Fibroblast of lung (primary cell): ENCODE results near the gene SEL1L2. TPM values are rescaled to one million over a fixed set of nuclear protein-coding genes. Genes with fewer than 3 reads are reported as not detected.

ENCODE experiments used
- DNase-seq, 2 donors: peaks; one replicate each; pipeline versions ENCODE4 v3.0.0 to v3.0.0-alpha.2; 2010; ENCODE audit warnings: low read depth in 2 of 2
- H2AFZ ChIP-seq: 2 replicates; pipeline ENCODE4 v1.5.1; 2012; ENCODE audit warnings: low read length, control low read depth, inconsistent platforms
- H3K27ac ChIP-seq: 2 replicates; pipeline ENCODE4 v1.5.1; 2011; ENCODE audit warnings: low read length, control low read depth; ENCODE audit not compliant: insufficient read depth
- H3K27me3 ChIP-seq: 2 replicates; pipeline ENCODE4 v1.5.1; 2011; ENCODE audit warnings: mild to moderate bottlenecking, low read length; ENCODE audit not compliant: control insufficient read depth, insufficient read depth
- H3K36me3 ChIP-seq: 2 replicates; pipeline ENCODE4 v1.5.1; 2011; ENCODE audit warnings: low read length; ENCODE audit not compliant: control insufficient read depth, insufficient read depth
- H3K4me1 ChIP-seq: 2 replicates; pipeline ENCODE4 v1.5.1; 2011; ENCODE audit warnings: low read length; ENCODE audit not compliant: control insufficient read depth, insufficient read depth; ENCODE audit errors: extremely low read depth
- H3K4me2 ChIP-seq: 2 replicates; pipeline ENCODE4 v1.5.1; 2011; ENCODE audit warnings: low read length, control low read depth; ENCODE audit not compliant: insufficient read depth; ENCODE audit errors: extremely low read depth
- H3K4me3 ChIP-seq, 4 experiments: fragments of 200-600 bp in 1 of 4; sonication (generic) in 1 of 4; replicated peaks in 1 of 4; 2 replicates each; pipeline ENCODE4 v1.5.1; 2011 to 2016; ENCODE audit warnings: low read length in 4 of 4, low read depth in 3 of 4, mild to moderate bottlenecking in 3 of 4, control low read depth in 2 of 4, inconsistent platforms in 1 of 4, mixed read lengths in 1 of 4; ENCODE audit not compliant: insufficient read depth in 1 of 4; ENCODE audit errors: control extremely low read depth in 1 of 4
- H3K79me2 ChIP-seq: 2 replicates; pipeline ENCODE4 v1.5.1; 2012; ENCODE audit warnings: mild to moderate bottlenecking, low read length, inconsistent platforms; ENCODE audit not compliant: control insufficient read depth, insufficient read depth
- H3K9ac ChIP-seq: 2 replicates; pipeline ENCODE4 v1.5.1; 2011; ENCODE audit warnings: mild to moderate bottlenecking, low read length, control low read depth; ENCODE audit not compliant: insufficient read depth
- H3K9me3 ChIP-seq: 2 replicates; pipeline ENCODE4 v1.5.1; 2012; ENCODE audit warnings: low read depth, low read length; ENCODE audit not compliant: control insufficient read depth, insufficient read depth
- H4K20me1 ChIP-seq: 2 replicates; pipeline ENCODE4 v1.5.1; 2011; ENCODE audit warnings: low read length; ENCODE audit not compliant: control insufficient read depth, insufficient read depth; ENCODE audit errors: extremely low read depth
- EZH2 ChIP-seq: IDR thresholded peaks from 2 replicates; pipeline ENCODE4 v1.5.1; 2012; ENCODE audit warnings: low read length, control low read depth, mild to moderate bottlenecking; ENCODE audit errors: missing control alignments
- polyA plus RNA-seq, 2 donors: library from polyadenylated mRNA; depleted of rRNA in 1 of 2; stranded (reverse) in 1 of 2; unstranded in 1 of 2; fragments of >200 nt; gene quantifications; 2 replicates each; pipeline ENCODE4 v1.2.1, GENCODE V29; 2011 to 2012; ENCODE audit warnings: missing spikeins in 1 of 2
- total RNA-seq: library from RNA; depleted of rRNA; stranded (reverse); fragments of >200 nt; gene quantifications from 2 replicates; pipeline ENCODE4 v1.2.1, GENCODE V29; 2014
- TF ChIP-seq, protein P1 (sequence below), 2 donors: IDR thresholded peaks in 1 of 2; conservative IDR thresholded peaks in 1 of 2; 1 replicate in 1 of 2; 2 replicates in 1 of 2; pipeline ENCODE4 v1.5.1; 2011 to 2012; ENCODE audit warnings: low read length in 2 of 2, control low read depth in 1 of 2, inconsistent platforms in 1 of 2, low read depth in 1 of 2, mild to moderate bottlenecking in 1 of 2

SEL1L2 gene
- total and polyA plus RNA-seq, 2 donors (not counting 1 experiment from before 2014, with no cell fraction given), result not detected

DNA sequence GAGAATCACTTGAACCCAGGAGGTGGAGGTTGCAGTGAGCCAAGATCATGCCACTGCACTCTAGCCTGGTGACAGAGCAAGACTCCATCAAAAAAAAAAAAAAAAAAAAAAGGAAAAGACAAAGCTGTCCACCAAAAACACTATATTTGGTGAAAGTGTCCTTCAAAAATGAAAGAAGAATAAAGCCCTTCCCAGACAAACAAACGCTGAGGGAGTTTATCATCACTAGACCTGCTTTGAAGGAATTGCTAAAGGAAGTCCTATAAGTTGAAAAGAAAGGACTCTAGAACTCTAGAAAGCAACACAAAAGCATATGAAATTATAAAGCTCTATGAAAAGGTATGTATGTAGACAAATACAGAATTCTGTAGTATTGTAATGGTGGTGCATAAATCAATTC, 98.8 kb downstream of the SEL1L2 start:
- H2AFZ ChIP-seq, result no peak overlapping the region
- no peak for TF ChIP-seq EZH2
- TF ChIP-seq, protein P1, sequence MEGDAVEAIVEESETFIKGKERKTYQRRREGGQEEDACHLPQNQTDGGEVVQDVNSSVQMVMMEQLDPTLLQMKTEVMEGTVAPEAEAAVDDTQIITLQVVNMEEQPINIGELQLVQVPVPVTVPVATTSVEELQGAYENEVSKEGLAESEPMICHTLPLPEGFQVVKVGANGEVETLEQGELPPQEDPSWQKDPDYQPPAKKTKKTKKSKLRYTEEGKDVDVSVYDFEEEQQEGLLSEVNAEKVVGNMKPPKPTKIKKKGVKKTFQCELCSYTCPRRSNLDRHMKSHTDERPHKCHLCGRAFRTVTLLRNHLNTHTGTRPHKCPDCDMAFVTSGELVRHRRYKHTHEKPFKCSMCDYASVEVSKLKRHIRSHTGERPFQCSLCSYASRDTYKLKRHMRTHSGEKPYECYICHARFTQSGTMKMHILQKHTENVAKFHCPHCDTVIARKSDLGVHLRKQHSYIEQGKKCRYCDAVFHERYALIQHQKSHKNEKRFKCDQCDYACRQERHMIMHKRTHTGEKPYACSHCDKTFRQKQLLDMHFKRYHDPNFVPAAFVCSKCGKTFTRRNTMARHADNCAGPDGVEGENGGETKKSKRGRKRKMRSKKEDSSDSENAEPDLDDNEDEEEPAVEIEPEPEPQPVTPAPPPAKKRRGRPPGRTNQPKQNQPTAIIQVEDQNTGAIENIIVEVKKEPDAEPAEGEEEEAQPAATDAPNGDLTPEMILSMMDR (conservative IDR thresholded peaks at IDR 0.05 in 1 of 2, IDR thresholded peaks at IDR 0.05 in 1 of 2; ENCODE audit: low read depth in 1 of 2, low read length in 2 of 2), result no peak
- DNase-seq, result no peak
- no peaks in the 10 kb centered on the region for H3K79me2 ChIP-seq
- H3K4me3 ChIP-seq, result no peak overlapping the region
- no peaks in the 10 kb centered on the region for H4K20me1 ChIP-seq
- H3K4me2 ChIP-seq, result no peak overlapping the region
- H3K9ac ChIP-seq, result no peak overlapping the region
- no peaks in the 10 kb centered on the region for H3K36me3 ChIP-seq
- H3K4me1 ChIP-seq, result no peaks in the 10 kb centered on the region
- H3K9me3 ChIP-seq, result no peaks in the 10 kb centered on the region
- no peak overlapping the region for H3K27ac ChIP-seq
- no peaks in the 10 kb centered on the region for H3K27me3 ChIP-seq

GRCh38 chr20:13884803-13885202, 105.6 kb downstream of the SEL1L2 start:
- no peaks in the 10 kb centered on the region for H3K27me3 ChIP-seq
- no peaks in the 10 kb centered on the region for H3K79me2 ChIP-seq
- H4K20me1 ChIP-seq, result no peaks in the 10 kb centered on the region
- H2AFZ ChIP-seq, result no peak overlapping the region
- no peak overlapping the region for H3K4me3 ChIP-seq
- no peak overlapping the region for H3K9ac ChIP-seq
- no peaks in the 10 kb centered on the region for H3K4me1 ChIP-seq
- H3K4me2 ChIP-seq, result no peak overlapping the region
- no peaks in the 10 kb centered on the region for H3K36me3 ChIP-seq
- DNase-seq, result no peak
- H3K9me3 ChIP-seq, result no peaks in the 10 kb centered on the region
- no peak for TF ChIP-seq EZH2
- TF ChIP-seq, protein P1 (conservative IDR thresholded peaks at IDR 0.05 in 1 of 2, IDR thresholded peaks at IDR 0.05 in 1 of 2; ENCODE audit: low read depth in 1 of 2, low read length in 2 of 2), result no peak
- no peak overlapping the region for H3K27ac ChIP-seq

GRCh38 chr20:13883425-13883824, 107.0 kb downstream of the SEL1L2 start:
- no peak for TF ChIP-seq EZH2
- TF ChIP-seq, protein P1 (conservative IDR thresholded peaks at IDR 0.05 in 1 of 2, IDR thresholded peaks at IDR 0.05 in 1 of 2; ENCODE audit: low read depth in 1 of 2, low read length in 2 of 2), result no peak
- no peaks in the 10 kb centered on the region for H3K27me3 ChIP-seq
- no peak overlapping the region for H3K9ac ChIP-seq
- H3K4me2 ChIP-seq, result no peak overlapping the region
- no peak for DNase-seq
- no peak overlapping the region for H3K4me3 ChIP-seq
- H3K4me1 ChIP-seq, result no peaks in the 10 kb centered on the region
- H3K36me3 ChIP-seq, result no peaks in the 10 kb centered on the region
- H2AFZ ChIP-seq, result no peak overlapping the region
- H3K27ac ChIP-seq, result no peak overlapping the region
- no peaks in the 10 kb centered on the region for H3K79me2 ChIP-seq
- H4K20me1 ChIP-seq, result no peaks in the 10 kb centered on the region
- H3K9me3 ChIP-seq, result no peaks in the 10 kb centered on the region
